Raji (cell line): ENCODE data around the gene GHSR.

ENCODE experiments used
- POLR2A ChIP-seq: IDR thresholded peaks from 2 replicates; pipeline ENCODE4 v1.6.1; 2011; ENCODE audit warnings: low read depth, low read length, control low read depth; ENCODE audit not compliant: insufficient read depth

GHSR gene

DNA sequence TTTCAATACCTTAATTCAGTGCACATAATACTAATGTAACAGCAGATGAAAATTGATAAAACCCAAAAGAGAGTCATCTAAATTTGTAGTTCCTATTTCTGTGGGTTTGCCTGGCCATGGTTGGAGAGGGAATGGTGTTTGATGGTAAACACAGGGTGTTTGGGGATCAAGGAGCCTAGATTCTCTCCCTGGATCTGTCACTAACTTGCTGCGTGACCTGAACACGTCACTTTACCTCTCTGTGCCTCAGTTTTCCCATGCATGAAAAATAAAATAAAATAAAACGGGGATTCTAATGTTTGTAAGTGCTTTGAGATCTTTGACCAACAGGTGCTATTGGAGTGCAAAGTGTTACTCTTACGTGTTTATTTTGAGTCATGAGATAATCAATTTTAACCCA, 49.8 kb downstream of the GHSR start:
- TF ChIP-seq POLR2A, result no peak

DNA sequence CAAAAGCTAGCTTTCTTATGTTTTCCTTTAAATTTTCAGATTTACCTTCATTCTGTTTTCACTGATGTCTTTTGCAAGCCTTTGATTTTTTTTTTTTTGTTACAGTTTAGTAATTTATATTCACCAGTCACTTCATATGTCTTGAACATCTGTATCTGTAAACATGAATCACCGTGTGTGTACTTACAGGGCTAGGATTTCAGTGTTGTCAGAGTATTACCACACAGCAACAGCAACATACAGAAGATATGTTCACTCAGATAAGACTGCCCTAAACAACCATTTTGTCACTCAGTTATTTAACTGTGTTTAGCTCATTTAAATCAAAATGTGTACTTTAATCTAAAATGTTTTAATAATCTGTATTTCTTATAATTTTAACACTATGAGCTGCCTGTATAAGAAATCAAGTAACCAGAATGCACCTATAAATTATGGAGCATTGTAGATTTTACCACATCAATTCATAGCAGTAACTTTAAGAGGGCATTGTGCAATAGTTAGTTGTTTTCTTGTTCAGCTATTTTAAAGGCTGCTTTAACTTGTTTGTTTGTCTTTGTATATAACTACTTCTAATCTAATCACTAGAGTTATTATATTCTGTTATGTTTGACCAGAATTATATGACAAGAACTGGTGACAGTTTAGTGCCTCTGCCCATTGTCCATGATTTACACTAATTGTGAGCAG, 50.4 kb downstream of the GHSR start:
- no peak for TF ChIP-seq POLR2A

GRCh38 chr3:172396400-172396799, 51.9 kb downstream of the GHSR start:
- no peak for TF ChIP-seq POLR2A

DNA sequence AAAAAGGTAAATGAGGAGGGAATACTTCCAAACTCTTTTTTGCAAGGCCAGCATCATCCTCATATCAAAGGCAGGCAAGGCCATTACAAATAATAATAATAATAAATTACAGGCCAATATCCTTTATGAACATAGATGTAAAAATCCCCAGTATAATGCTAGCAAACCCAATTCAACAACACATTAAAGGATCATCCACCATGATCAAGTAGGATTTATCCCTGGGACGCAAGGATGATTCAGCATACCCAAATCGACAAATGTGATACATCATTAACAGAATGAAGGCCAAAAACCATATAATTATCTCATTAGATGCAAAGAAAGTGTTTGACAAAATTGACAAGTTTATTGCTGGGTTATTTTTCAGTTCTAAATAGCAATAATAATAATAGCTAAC, 53.6 kb downstream of the GHSR start:
- TF ChIP-seq POLR2A, result no peak
